MCF 10A (cell line): ENCODE results near the gene METTL21C. TPM values are rescaled to one million over a fixed set of nuclear protein-coding genes. Genes with fewer than 3 reads are reported as not detected.

ENCODE experiments used
- BruUV-seq: library from RNA; stranded (reverse); fragments of 400-500 nt; replicated peaks from 2 replicates; lab custom pipeline; 2021; lab: Mats Ljungman, UMichigan
- CTCF ChIA-PET: fragments of 300-600 bp; sonication (Branson Sonifier 250); formaldehyde crosslinking; extraction: SDS; loops from one replicate; lab custom pipeline; 2021; ENCODE audit warnings: antibody characterized with exemption, inconsistent platforms; lab: Yijun Ruan, JAX
- POLR2A ChIA-PET: fragments of 300-600, 350-650 bp; sonication (Branson Sonifier 250); formaldehyde crosslinking; extraction: SDS; loops from one replicate; lab custom pipeline; 2020; ENCODE audit warnings: antibody characterized with exemption, inconsistent platforms; lab: Yijun Ruan, JAX
- DNase-seq: peaks from one replicate; pipeline ENCODE4 v3.0.0-alpha.2; 2018; ENCODE audit not compliant: unreplicated experiment
- H3K27ac Mint-ChIP-seq: one replicate; pipeline ENCODE4 v1.8.0; 2022; ENCODE audit warnings: mild to moderate bottlenecking, low read depth, mixed read lengths; ENCODE audit not compliant: unreplicated experiment
- H3K27me3 Mint-ChIP-seq: one replicate; pipeline ENCODE4 v1.8.0; 2022; ENCODE audit warnings: mixed read lengths; ENCODE audit not compliant: insufficient read depth, unreplicated experiment
- H3K36me3 Mint-ChIP-seq: one replicate; pipeline ENCODE4 v1.8.0; 2022; ENCODE audit warnings: mild to moderate bottlenecking, moderate library complexity, mixed read lengths; ENCODE audit not compliant: insufficient read depth, unreplicated experiment
- H3K4me1 Mint-ChIP-seq: one replicate; pipeline ENCODE4 v1.8.0; 2022; ENCODE audit warnings: mixed read lengths; ENCODE audit not compliant: insufficient read depth, unreplicated experiment
- H3K4me3 Mint-ChIP-seq: one replicate; pipeline ENCODE4 v1.8.0; 2022; ENCODE audit warnings: mild to moderate bottlenecking, moderate library complexity, mixed read lengths; ENCODE audit not compliant: unreplicated experiment
- H3K9me3 Mint-ChIP-seq: one replicate; pipeline ENCODE4 v1.8.0; 2022; ENCODE audit warnings: mixed read lengths; ENCODE audit not compliant: unreplicated experiment
- CTCF ChIP-seq: fragments of 200-600 bp; IDR thresholded peaks from one replicate; pipeline ENCODE4 v1.8.0; 2022; ENCODE audit warnings: antibody characterized with exemption, mild to moderate bottlenecking; ENCODE audit not compliant: unreplicated experiment
- intact Hi-C: fragments of 100-400 bp; cut with micrococcal nuclease; formaldehyde crosslinking; loops from 2 replicates; pipeline ENCODE4 v1.14.1; 2022
- total RNA-seq: library from RNA; stranded (reverse); gene quantifications from 2 replicates; pipeline ENCODE4 v1.2.3, GENCODE V29; 2022

Gene METTL21C
- total RNA-seq, 1 experiment from 2014 or later, result not detected

- Mint-ChIP-seq H3K4me1 (peaks cover 7% of the 10 kb centered on the region), H3K36me3 (no peaks in the 10 kb centered on the region), H3K9me3 (no peaks in the 10 kb centered on the region), H3K4me3 (no peak overlapping the region), H3K27me3 (peaks cover 19% of the 10 kb centered on the region), H3K27ac (no peak overlapping the region)
- no peak for TF ChIP-seq CTCF
- ChIA-PET POLR2A (no interaction called here), CTCF (interaction anchor here (1.9 kb wide), 1 partner anchor 26 kb away, joined by 14 read pairs; no protein-coding TSS in a partner anchor)
- no TSS peak for BruUV-seq
- no peak for DNase-seq
- intact Hi-C loops, result no loop called here
These were observed 3.8 kb upstream of the METTL21C start for GRCh38 chr13:102698649-102698980.

DNA sequence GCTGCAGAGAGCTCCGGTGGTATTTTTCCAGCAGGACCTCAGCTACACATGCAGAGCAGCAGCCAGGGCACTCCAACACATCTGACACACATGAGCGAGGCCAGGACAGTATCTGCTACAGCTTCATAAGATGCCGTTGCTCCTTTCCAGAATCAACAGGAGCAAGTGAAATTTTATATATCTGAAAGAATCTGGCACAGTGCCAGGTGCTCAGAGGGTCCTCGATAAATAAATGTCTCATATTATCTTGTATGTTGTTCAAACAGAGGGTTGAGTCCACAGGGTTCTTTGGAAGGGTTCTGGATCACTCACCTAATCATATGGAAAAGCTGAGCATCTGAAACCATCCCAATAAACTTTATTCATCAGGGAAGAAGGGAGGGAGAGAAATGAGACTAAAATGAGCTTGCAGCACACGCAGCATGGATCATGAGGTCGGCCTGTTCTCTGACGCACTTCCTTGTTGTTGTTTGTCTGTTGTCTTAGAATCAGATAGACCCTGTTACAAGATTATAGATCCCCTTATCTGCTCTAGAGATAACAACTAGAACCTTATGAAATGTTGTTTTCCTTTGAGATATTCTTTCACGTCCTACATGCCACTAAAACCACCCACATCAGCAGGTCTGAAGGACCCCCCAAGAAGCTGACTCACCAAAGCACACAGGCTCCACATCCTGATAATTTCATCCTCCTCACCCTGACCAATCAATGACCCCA is 3.2 kb upstream of the METTL21C start:
- POLR2A ChIA-PET, result no interaction called here
- Mint-ChIP-seq H3K4me3 (no peak overlapping the region), H3K4me1 (peaks cover 2% of the 10 kb centered on the region), H3K27ac (no peak overlapping the region), H3K36me3 (no peaks in the 10 kb centered on the region), H3K9me3 (no peaks in the 10 kb centered on the region), H3K27me3 (peaks cover 19% of the 10 kb centered on the region)
- intact Hi-C loops, result no loop called here
- no TSS peak for BruUV-seq
- DNase-seq, result no peak
- CTCF ChIA-PET, result interaction anchor here (1.9 kb wide), 1 partner anchor 26 kb away, joined by 14 read pairs; no protein-coding TSS in a partner anchor
- TF ChIP-seq CTCF, result no peak

GRCh38 chr13:102697264-102697663 is 2.4 kb upstream of the METTL21C start:
- Mint-ChIP-seq H3K27me3 (peaks cover 19% of the 10 kb centered on the region), H3K4me3 (no peak overlapping the region), H3K36me3 (no peaks in the 10 kb centered on the region), H3K4me1 (no peaks in the 10 kb centered on the region), H3K9me3 (no peaks in the 10 kb centered on the region), H3K27ac (no peak overlapping the region)
- intact Hi-C loops, result no loop called here
- DNase-seq, result no peak
- ChIA-PET POLR2A (no interaction called here), CTCF (interaction anchor here (1.9 kb wide), 1 partner anchor 27 kb away, joined by 14 read pairs; no protein-coding TSS in a partner anchor)
- BruUV-seq, result no TSS peak
- no peak for TF ChIP-seq CTCF

DNA sequence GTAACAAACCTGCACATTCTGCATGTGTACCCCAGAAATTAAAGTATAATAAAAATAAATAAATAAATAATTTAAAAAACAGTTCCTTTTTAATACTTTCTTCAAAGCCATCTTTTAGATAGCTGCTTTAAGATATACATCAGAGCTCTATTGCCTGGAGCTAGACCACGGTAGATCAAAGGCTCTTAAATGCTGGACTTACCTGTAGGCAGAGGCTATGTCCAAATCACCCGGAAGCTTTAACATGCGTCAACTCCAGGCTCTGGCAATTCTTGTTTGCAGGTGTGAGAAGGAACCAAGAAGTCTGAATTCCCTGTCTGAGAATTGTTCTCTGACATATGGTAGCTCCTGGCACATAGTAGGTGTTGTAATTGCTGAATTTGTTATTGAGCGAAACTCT is 1.6 kb upstream of the METTL21C start:
- Mint-ChIP-seq H3K4me1 (no peaks in the 10 kb centered on the region), H3K27ac (no peak overlapping the region), H3K4me3 (no peak overlapping the region), H3K36me3 (no peaks in the 10 kb centered on the region), H3K9me3 (no peaks in the 10 kb centered on the region), H3K27me3 (peaks cover 19% of the 10 kb centered on the region)
- CTCF ChIA-PET, result interaction anchor here (0.6 to 1.1 kb wide), 3 partner anchors 23 to 547 kb away, joined by 3 to 5 read pairs (median 3); no protein-coding TSS in a partner anchor
- intact Hi-C loops, result no loop called here
- BruUV-seq, result no TSS peak
- TF ChIP-seq CTCF, result no peak
- DNase-seq, result no peak
- POLR2A ChIA-PET, result no interaction called here
